ENCODE measurements around the gene CLMP.
"Not testable (repeated sequence)": the region's sequence is repeated elsewhere in the genome, so short reads cannot be mapped to it uniquely, and the experiment has no call there.

CLMP gene

GRCh38 chr11:123151796-123152195, 43.3 kb downstream of the CLMP start:
- Mint-ChIP-seq H3K9me3 (no peaks in the 10 kb centered on the region), H3K27me3 (no peaks in the 10 kb centered on the region), H3K27ac (no peak overlapping the region)

GRCh38 chr11:123151366-123151765, 43.7 kb downstream of the CLMP start:
- Mint-ChIP-seq H3K27me3 (no peaks in the 10 kb centered on the region), H3K4me3 (no peak overlapping the region), H3K9me3 (no peaks in the 10 kb centered on the region), H3K4me1 (ENCODE audit: low read depth) (no peaks in the 10 kb centered on the region), H3K36me3 (ENCODE audit: low read depth) (no peaks in the 10 kb centered on the region), H3K27ac (no peak overlapping the region)

More at GRCh38 chr11:123151796-123152195, 43.3 kb downstream of the CLMP start:
- no peak overlapping the region for H3K4me3 Mint-ChIP-seq
- no peaks in the 10 kb centered on the region for H3K4me1 Mint-ChIP-seq (ENCODE audit: low read depth)
- H3K36me3 Mint-ChIP-seq (ENCODE audit: low read depth): no peaks in the 10 kb centered on the region

- Mint-ChIP-seq H3K27ac (no peak overlapping the region), H3K9me3 (no peaks in the 10 kb centered on the region), H3K27me3 (no peaks in the 10 kb centered on the region), H3K4me3 (no peak overlapping the region), H3K36me3 (ENCODE audit: low read depth) (no peaks in the 10 kb centered on the region), H3K4me1 (ENCODE audit: low read depth) (no peaks in the 10 kb centered on the region)
These were observed 44.2 kb downstream of the CLMP start for GRCh38 chr11:123150882-123151281.

- no peaks in the 10 kb centered on the region for H3K4me1 Mint-ChIP-seq (ENCODE audit: low read depth)
- no peak overlapping the region for H3K27ac Mint-ChIP-seq
- H3K9me3 Mint-ChIP-seq: no peaks in the 10 kb centered on the region
- H3K27me3 Mint-ChIP-seq: no peaks in the 10 kb centered on the region
- H3K4me3 Mint-ChIP-seq: no peak overlapping the region
- H3K36me3 Mint-ChIP-seq (ENCODE audit: low read depth): no peaks in the 10 kb centered on the region
These were observed 46.1 kb downstream of the CLMP start for GRCh38 chr11:123148965-123149364.

- no peak overlapping the region for H3K27ac Mint-ChIP-seq
- no peaks in the 10 kb centered on the region for H3K36me3 Mint-ChIP-seq (ENCODE audit: low read depth)
- H3K9me3 Mint-ChIP-seq: no peaks in the 10 kb centered on the region
- no peak overlapping the region for H3K4me3 Mint-ChIP-seq
- no peaks in the 10 kb centered on the region for H3K4me1 Mint-ChIP-seq (ENCODE audit: low read depth)
- no peaks in the 10 kb centered on the region for H3K27me3 Mint-ChIP-seq
These were observed 49.4 kb downstream of the CLMP start for GRCh38 chr11:123145661-123146060.

- Mint-ChIP-seq H3K4me3 (no peak overlapping the region), H3K27me3 (no peaks in the 10 kb centered on the region), H3K9me3 (no peaks in the 10 kb centered on the region), H3K36me3 (ENCODE audit: low read depth) (no peaks in the 10 kb centered on the region), H3K4me1 (ENCODE audit: low read depth) (no peaks in the 10 kb centered on the region), H3K27ac (no peak overlapping the region)
These were observed 49.8 kb downstream of the CLMP start for GRCh38 chr11:123145220-123145619.

- H3K4me3 Mint-ChIP-seq: no peak overlapping the region
- no peaks in the 10 kb centered on the region for H3K4me1 Mint-ChIP-seq (ENCODE audit: low read depth)
- H3K27ac Mint-ChIP-seq: no peak overlapping the region
- no peaks in the 10 kb centered on the region for H3K36me3 Mint-ChIP-seq (ENCODE audit: low read depth)
- no peaks in the 10 kb centered on the region for H3K27me3 Mint-ChIP-seq
- no peaks in the 10 kb centered on the region for H3K9me3 Mint-ChIP-seq
These were observed 50.3 kb downstream of the CLMP start for GRCh38 chr11:123144707-123145106.

- H3K27ac Mint-ChIP-seq: no peak overlapping the region
- no peaks in the 10 kb centered on the region for H3K9me3 Mint-ChIP-seq
- no peaks in the 10 kb centered on the region for H3K36me3 Mint-ChIP-seq (ENCODE audit: low read depth)
- H3K4me1 Mint-ChIP-seq (ENCODE audit: low read depth): no peaks in the 10 kb centered on the region
- H3K27me3 Mint-ChIP-seq: no peaks in the 10 kb centered on the region
- no peak overlapping the region for H3K4me3 Mint-ChIP-seq
These were observed 51.1 kb downstream of the CLMP start for GRCh38 chr11:123143921-123144320.

- Mint-ChIP-seq H3K4me3 (no peak overlapping the region), H3K36me3 (ENCODE audit: low read depth) (no peaks in the 10 kb centered on the region), H3K27me3 (no peaks in the 10 kb centered on the region), H3K27ac (no peak overlapping the region), H3K9me3 (no peaks in the 10 kb centered on the region), H3K4me1 (ENCODE audit: low read depth) (no peaks in the 10 kb centered on the region)
These were observed 51.6 kb downstream of the CLMP start for GRCh38 chr11:123143476-123143875.

GRCh38 chr11:123139206-123139605, 55.8 kb downstream of the CLMP start:
- H3K36me3 Mint-ChIP-seq (ENCODE audit: low read depth): no peaks in the 10 kb centered on the region
- H3K9me3 Mint-ChIP-seq: no peaks in the 10 kb centered on the region
- H3K4me3 Mint-ChIP-seq: no peak overlapping the region
- no peak overlapping the region for H3K27ac Mint-ChIP-seq
- H3K4me1 Mint-ChIP-seq (ENCODE audit: low read depth): no peaks in the 10 kb centered on the region
- no peaks in the 10 kb centered on the region for H3K27me3 Mint-ChIP-seq

- Mint-ChIP-seq H3K9me3 (no peaks in the 10 kb centered on the region), H3K4me3 (no peak overlapping the region), H3K4me1 (ENCODE audit: low read depth) (no peaks in the 10 kb centered on the region), H3K27ac (no peak overlapping the region), H3K27me3 (no peaks in the 10 kb centered on the region), H3K36me3 (ENCODE audit: low read depth) (no peaks in the 10 kb centered on the region)
These were observed 57.4 kb downstream of the CLMP start for GRCh38 chr11:123137431-123138224.

GRCh38 chr11:123135863-123136446, 59.1 kb downstream of the CLMP start:
- Mint-ChIP-seq H3K4me3 (no peak overlapping the region), H3K27ac (no peak overlapping the region), H3K9me3 (no peaks in the 10 kb centered on the region), H3K4me1 (ENCODE audit: low read depth) (no peaks in the 10 kb centered on the region), H3K36me3 (ENCODE audit: low read depth) (no peaks in the 10 kb centered on the region), H3K27me3 (no peaks in the 10 kb centered on the region)

GRCh38 chr11:123132881-123133280, 62.2 kb downstream of the CLMP start:
- Mint-ChIP-seq H3K9me3 (no peaks in the 10 kb centered on the region), H3K36me3 (ENCODE audit: low read depth) (no peaks in the 10 kb centered on the region), H3K27ac (no peak overlapping the region), H3K4me1 (ENCODE audit: low read depth) (peaks cover 6% of the 10 kb centered on the region), H3K4me3 (no peak overlapping the region), H3K27me3 (no peaks in the 10 kb centered on the region)

- not testable (repeated sequence) for H3K27ac Mint-ChIP-seq; H3K36me3 Mint-ChIP-seq (ENCODE audit: low read depth)
These were observed 62.8 kb downstream of the CLMP start for GRCh38 chr11:123132034-123132766.

GRCh38 chr11:123129920-123130319, 65.1 kb downstream of the CLMP start:
- Mint-ChIP-seq H3K36me3 (ENCODE audit: low read depth) (no peaks in the 10 kb centered on the region), H3K27ac (no peak overlapping the region), H3K4me1 (ENCODE audit: low read depth) (peaks cover 6% of the 10 kb centered on the region), H3K27me3 (no peaks in the 10 kb centered on the region), H3K4me3 (no peak overlapping the region), H3K9me3 (no peaks in the 10 kb centered on the region)

More at GRCh38 chr11:123132034-123132766, 62.8 kb downstream of the CLMP start:
- H3K27me3 Mint-ChIP-seq; H3K4me3 Mint-ChIP-seq; H3K9me3 Mint-ChIP-seq; H3K4me1 Mint-ChIP-seq (ENCODE audit: low read depth): not testable (repeated sequence)
